Subcutaneous adipose tissue (tissue), 4 donors: Measurements from ENCODE around the gene GANC. TPM values are rescaled to one million over a fixed set of nuclear protein-coding genes. Genes with fewer than 3 reads are reported as not detected.

Source experiments
- total RNA-seq, 4 donors: library from RNA; depleted of rRNA; stranded (reverse); fragments of >200 nt; gene quantifications; one replicate each; pipeline ENCODE4 v1.1.0, GENCODE V29; 2016
- TF ChIP-seq, protein P1 (sequence below): fragments of 450-650 bp; IDR thresholded peaks from one replicate; pipeline ENCODE4 v1.5.1; 2016; ENCODE audit warnings: low read depth, mild to moderate bottlenecking, control low read depth, antibody characterized with exemption, moderate library complexity

Gene GANC
- total RNA-seq, 4 donors from 2014 or later, result 26.1 to 42.0 (median 35.3) TPM

GRCh38 chr15:42332331-42332730, 59.3 kb downstream of the GANC start:
- TF ChIP-seq, protein P1, sequence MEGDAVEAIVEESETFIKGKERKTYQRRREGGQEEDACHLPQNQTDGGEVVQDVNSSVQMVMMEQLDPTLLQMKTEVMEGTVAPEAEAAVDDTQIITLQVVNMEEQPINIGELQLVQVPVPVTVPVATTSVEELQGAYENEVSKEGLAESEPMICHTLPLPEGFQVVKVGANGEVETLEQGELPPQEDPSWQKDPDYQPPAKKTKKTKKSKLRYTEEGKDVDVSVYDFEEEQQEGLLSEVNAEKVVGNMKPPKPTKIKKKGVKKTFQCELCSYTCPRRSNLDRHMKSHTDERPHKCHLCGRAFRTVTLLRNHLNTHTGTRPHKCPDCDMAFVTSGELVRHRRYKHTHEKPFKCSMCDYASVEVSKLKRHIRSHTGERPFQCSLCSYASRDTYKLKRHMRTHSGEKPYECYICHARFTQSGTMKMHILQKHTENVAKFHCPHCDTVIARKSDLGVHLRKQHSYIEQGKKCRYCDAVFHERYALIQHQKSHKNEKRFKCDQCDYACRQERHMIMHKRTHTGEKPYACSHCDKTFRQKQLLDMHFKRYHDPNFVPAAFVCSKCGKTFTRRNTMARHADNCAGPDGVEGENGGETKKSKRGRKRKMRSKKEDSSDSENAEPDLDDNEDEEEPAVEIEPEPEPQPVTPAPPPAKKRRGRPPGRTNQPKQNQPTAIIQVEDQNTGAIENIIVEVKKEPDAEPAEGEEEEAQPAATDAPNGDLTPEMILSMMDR, result no peak

DNA sequence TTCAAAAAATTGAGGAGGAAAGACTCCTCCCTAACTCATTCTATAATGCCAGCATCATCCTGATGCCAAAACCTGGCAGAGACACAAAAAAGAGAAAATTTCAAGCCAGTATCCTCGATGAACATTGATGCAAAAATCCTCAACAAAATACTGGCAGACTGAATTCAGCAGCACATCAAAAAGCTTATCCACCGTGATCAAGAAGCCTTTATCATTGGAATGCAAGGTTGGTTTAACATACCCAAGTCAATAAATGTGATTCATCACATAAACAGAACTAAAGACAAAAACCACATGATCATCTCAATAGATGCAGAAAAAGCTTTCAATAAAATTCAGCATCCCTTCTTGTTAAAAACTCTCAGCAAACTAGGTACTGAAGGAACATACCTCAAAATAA, 62.1 kb downstream of the GANC start:
- TF ChIP-seq, protein P1, result no peak

GRCh38 chr15:42338500-42338899, 65.5 kb downstream of the GANC start:
- TF ChIP-seq, protein P1, result no peak

GRCh38 chr15:42343596-42344232, 70.7 kb downstream of the GANC start:
- TF ChIP-seq, protein P1, result no peak

DNA sequence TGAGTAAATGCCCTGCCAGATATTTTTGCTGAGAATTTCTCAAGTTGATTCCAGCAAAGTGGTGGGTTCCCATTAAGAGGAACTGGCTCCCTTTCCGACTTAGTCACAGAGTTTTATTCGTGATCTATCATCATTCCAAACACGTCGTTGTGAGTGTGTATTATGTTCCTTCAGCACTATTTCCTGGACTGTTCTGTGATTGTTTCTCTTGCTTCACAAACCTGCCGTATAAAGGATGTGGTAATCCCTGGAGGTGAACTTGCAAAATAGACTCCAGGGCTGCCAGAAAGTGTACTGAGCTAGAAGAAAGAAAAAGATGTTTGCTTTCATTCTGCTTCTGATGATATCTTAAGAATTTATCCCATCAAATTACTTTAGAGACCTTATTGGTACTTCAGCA, 71.8 kb downstream of the GANC start:
- TF ChIP-seq, protein P1, result no peak

DNA sequence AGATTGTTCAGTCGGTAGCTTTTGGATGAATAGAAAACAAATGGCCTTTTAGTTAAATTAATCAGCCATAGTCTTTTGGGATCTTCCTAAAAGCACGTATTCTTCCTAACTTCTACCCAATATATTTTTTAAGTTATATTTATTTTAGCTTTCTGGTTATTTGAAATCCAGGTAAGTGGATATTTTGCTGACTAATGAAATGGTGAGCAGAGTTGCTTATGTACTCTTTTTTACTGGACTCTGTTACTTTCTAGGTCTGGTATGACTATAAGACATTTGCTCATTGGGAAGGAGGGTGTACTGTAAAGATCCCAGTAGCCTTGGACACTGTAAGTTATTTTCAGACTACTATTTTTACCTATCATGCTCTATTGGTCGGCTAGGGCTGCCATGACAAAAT, 72.5 kb downstream of the GANC start:
- TF ChIP-seq, protein P1, result no peak

DNA sequence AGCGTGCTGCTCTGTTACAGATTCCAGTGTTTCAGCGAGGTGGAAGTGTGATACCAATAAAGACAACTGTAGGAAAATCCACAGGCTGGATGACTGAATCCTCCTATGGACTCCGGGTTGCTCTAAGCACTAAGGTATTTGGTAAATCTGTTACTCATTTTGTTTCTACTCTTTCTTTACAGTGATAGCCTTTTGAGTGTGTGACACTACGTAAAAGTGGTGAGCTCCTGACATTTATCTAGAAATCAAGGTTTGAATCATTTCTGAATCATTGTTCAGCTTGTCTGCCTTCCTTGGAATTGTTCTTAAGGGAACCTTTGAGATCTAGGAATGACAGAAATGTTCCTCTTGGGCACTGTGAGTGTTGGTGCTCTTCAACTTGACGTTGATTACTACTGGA, 75.1 kb downstream of the GANC start:
- TF ChIP-seq, protein P1, result no peak
